ENCODE results near the gene ZACN.

DNA sequence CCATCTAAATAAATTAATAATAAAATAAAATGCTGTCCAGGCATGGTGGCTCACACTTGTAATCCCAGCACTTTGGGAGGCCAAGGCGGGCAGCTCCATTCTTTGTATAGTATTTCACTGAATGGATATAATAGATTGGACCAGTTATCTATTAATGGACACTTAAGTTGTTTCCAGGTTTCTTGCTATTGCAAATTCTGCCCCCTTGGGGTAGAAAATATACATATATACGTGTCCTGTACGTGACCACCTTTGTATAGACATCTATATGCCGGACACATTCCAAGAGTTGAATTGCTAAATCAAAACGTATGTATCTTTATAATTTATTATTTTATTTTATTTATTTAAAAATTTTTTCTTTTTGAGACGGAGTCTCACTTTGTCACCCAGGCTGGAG is 28.5 kb downstream of the ZACN start:
- TF ChIP-seq, protein P1, sequence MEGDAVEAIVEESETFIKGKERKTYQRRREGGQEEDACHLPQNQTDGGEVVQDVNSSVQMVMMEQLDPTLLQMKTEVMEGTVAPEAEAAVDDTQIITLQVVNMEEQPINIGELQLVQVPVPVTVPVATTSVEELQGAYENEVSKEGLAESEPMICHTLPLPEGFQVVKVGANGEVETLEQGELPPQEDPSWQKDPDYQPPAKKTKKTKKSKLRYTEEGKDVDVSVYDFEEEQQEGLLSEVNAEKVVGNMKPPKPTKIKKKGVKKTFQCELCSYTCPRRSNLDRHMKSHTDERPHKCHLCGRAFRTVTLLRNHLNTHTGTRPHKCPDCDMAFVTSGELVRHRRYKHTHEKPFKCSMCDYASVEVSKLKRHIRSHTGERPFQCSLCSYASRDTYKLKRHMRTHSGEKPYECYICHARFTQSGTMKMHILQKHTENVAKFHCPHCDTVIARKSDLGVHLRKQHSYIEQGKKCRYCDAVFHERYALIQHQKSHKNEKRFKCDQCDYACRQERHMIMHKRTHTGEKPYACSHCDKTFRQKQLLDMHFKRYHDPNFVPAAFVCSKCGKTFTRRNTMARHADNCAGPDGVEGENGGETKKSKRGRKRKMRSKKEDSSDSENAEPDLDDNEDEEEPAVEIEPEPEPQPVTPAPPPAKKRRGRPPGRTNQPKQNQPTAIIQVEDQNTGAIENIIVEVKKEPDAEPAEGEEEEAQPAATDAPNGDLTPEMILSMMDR (conservative IDR thresholded peaks at IDR 0.05; ENCODE audit: low read length): peak; percentile 55
- no peak for TF ChIP-seq EZH2phosphoT487 (IDR thresholded peaks at IDR 0.05; ENCODE audit: borderline replicate concordance)

All from Loucy (cell line).